NT2/D1 (cell line): Measurements from ENCODE around the gene BCLAF1.
"Not testable (repeated sequence)": the region's sequence is repeated elsewhere in the genome, so short reads cannot be mapped to it uniquely, and the experiment has no call there.

ENCODE experiments used
- DNase-seq: peaks from one replicate; pipeline ENCODE4 v3.0.0-alpha.2; 2011; ENCODE audit warnings: low read depth, low spot score
- H3K27me3 ChIP-seq: 2 replicates; pipeline ENCODE4 v1.6.0; 2011; ENCODE audit warnings: mild to moderate bottlenecking; ENCODE audit not compliant: insufficient read length, insufficient read depth
- H3K36me3 ChIP-seq: 2 replicates; pipeline ENCODE4 v1.6.1; 2011; ENCODE audit warnings: mild to moderate bottlenecking, low read length, mixed read lengths; ENCODE audit not compliant: insufficient read depth, insufficient read length
- H3K4me1 ChIP-seq: 2 replicates; pipeline ENCODE4 v1.5.1; 2011; ENCODE audit not compliant: insufficient read depth, insufficient read length
- H3K4me3 ChIP-seq: 2 replicates; pipeline ENCODE4 v1.5.1; 2011; ENCODE audit warnings: low read depth; ENCODE audit not compliant: insufficient read length
- H3K9ac ChIP-seq: 2 replicates; pipeline ENCODE4 v1.6.0; 2011; ENCODE audit warnings: low read depth; ENCODE audit not compliant: insufficient read length
- H3K9me3 ChIP-seq: 2 replicates; pipeline ENCODE4 v1.5.1; 2011; ENCODE audit warnings: mild to moderate bottlenecking, low read length; ENCODE audit not compliant: insufficient read depth
- SUZ12 ChIP-seq: IDR thresholded peaks from 2 replicates; pipeline ENCODE4 v1.6.1; 2011; ENCODE audit not compliant: insufficient read length, insufficient read depth; ENCODE audit errors: extremely low read depth
- YY1 ChIP-seq: IDR thresholded peaks from 2 replicates; pipeline ENCODE4 v1.6.1; 2011; ENCODE audit not compliant: insufficient read length, insufficient read depth
- ZNF274 ChIP-seq: IDR thresholded peaks from 2 replicates; pipeline ENCODE4 v1.6.1; 2011; ENCODE audit warnings: mild to moderate bottlenecking, low read depth, low read length

BCLAF1 gene

DNA sequence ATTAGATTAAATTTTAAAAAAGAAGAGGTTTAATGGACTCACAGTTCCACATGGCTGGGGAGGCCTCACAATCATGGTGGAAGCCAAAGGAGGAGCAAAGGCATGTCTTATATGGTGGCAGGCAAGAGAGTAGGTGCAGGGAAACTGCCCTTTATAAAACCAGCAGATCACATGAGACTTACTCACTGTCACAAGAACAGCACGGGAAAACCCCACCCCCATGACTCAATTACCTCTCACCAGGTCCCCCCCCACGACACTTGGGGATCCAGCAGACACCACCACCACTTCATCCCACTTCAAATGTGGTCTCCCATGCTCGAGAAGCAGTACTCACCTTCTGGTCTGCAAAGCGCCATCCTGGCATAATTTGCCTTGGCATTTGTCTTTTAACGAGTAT lies 64.2 kb downstream of the BCLAF1 start:
- Histone ChIP-seq H3K4me3 (no peak overlapping the region), H3K36me3 (peaks cover 2% of the 10 kb centered on the region), H3K27me3 (no peaks in the 10 kb centered on the region), H3K4me1 (no peaks in the 10 kb centered on the region), H3K9ac (no peak overlapping the region), H3K9me3 (no peaks in the 10 kb centered on the region)
- DNase-seq: no peak
- TF ChIP-seq ZNF274 (no peak), YY1 (no peak), SUZ12 (no peak)

DNA sequence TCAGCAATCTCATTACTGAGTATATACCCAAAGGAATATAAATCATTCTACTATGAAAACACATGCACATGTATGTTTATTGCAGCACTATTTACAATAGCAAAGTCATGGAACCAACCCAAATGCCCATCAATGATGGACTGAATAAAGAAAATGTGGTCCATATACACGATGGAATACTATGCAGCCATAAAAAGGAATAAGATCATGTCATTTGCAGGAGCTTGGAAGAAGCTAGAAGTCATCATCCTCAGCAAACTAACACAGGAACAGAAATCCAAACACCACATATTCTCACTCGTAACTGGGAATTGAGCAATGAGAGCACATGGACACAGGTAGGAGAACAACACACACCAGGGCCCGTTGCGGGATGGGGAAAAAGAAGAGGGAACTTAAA lies 64.7 kb downstream of the BCLAF1 start:
- H3K27me3 ChIP-seq, H3K4me3 ChIP-seq, DNase-seq, H3K36me3 ChIP-seq, H3K9me3 ChIP-seq, H3K9ac ChIP-seq, H3K4me1 ChIP-seq: not testable (repeated sequence)

DNA sequence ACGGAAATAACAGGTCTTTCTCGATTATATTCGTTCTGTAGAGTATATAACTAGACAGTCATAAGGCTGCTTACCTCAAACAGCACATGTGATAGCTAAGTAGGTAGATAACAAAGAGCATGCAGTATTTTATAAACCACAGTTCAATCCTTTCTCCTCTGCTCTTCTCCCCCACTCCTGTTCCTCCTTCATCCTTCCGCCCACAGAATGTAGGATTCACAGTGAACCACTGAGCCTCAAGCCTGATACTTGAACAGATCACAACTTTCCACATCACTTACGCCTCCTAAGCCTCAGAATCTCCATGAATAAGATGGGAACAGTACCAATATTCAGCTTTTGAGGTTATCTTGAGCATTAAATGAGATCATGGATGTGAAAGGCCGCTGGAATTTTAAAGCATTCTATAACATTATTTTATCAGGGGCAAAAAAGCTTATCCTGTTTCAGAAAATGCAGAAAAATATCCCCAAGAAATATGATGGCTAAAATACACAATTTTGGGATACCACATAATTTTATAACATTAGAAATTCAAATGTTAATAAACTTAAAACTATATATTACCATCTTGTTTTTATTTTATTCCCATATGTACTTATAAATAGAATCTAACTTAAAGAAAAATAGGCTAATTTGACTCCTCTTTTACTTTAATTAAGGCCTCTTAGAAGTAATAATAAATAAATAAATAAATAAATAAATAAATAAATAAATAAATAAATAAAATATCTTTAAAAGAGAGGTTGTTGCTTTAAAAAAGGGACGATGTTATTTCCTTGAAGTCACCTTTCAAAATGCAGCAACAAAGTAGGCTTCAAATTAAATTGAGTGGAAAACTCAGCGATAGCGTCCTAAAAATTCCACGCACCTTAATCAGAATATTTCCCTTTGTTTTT lies 72.9 kb downstream of the BCLAF1 start:
- H3K4me3 ChIP-seq: no peak overlapping the region
- no peaks in the 10 kb centered on the region for H3K36me3 ChIP-seq
- TF ChIP-seq ZNF274: no peak
- no peak for TF ChIP-seq SUZ12
- TF ChIP-seq YY1: no peak
- no peak for DNase-seq
- no peaks in the 10 kb centered on the region for H3K27me3 ChIP-seq
- no peaks in the 10 kb centered on the region for H3K4me1 ChIP-seq
- H3K9ac ChIP-seq: no peak overlapping the region
- H3K9me3 ChIP-seq: no peaks in the 10 kb centered on the region

DNA sequence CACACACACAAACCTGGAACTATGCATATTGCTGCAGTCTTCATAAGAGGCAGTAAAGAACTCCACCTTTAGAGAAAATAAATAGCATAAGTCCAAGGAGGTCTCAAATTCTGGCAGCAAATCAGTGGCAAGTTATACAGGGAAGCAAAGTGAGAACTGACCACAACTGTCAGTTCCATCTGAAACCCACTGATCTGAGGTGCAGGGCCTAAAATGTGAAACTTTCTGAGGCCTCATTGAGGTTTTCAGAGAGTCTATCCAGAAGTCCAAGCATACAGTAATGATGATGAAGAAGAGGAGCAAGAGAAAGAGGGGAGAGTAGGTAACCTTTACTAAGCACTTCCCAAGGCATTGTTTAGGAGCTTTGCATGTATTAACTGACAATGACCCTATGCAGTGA lies 75.8 kb downstream of the BCLAF1 start:
- H3K9ac ChIP-seq: no peak overlapping the region
- no peak for DNase-seq
- H3K4me1 ChIP-seq: no peaks in the 10 kb centered on the region
- H3K27me3 ChIP-seq: no peaks in the 10 kb centered on the region
- no peak overlapping the region for H3K4me3 ChIP-seq
- no peaks in the 10 kb centered on the region for H3K36me3 ChIP-seq
- no peak for TF ChIP-seq YY1
- TF ChIP-seq ZNF274: no peak
- no peak for TF ChIP-seq SUZ12
- H3K9me3 ChIP-seq: no peaks in the 10 kb centered on the region

DNA sequence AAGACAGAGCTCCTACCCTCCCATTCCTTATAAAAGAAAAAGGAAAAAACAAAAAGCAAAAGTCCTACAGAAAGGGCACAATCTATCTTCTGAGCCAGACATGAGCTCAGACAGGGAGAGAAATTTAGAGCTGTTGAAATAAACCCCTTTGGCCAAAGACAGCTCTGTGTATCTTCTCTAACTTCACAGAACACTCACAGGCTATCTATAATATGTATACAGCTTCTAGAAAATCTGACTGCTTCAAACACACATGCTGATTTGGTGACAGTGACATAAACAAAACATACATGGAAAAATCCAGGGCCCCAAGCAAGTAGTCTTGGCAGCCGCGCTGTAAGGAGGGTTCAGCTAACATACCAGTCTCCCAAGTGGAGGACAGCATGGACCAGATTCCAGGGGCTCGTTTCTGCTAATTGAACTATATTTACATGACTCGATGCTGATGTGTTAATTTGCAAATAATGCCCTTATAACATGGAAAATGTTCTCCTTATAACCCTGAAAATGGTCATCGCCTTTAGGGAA lies 76.6 kb downstream of the BCLAF1 start:
- no peaks in the 10 kb centered on the region for H3K36me3 ChIP-seq
- no peaks in the 10 kb centered on the region for H3K4me1 ChIP-seq
- DNase-seq: no peak
- H3K9ac ChIP-seq: no peak overlapping the region
- H3K4me3 ChIP-seq: no peak overlapping the region
- H3K27me3 ChIP-seq: no peaks in the 10 kb centered on the region
- H3K9me3 ChIP-seq: no peaks in the 10 kb centered on the region
- TF ChIP-seq YY1: no peak
- TF ChIP-seq ZNF274: no peak
- TF ChIP-seq SUZ12: no peak

DNA sequence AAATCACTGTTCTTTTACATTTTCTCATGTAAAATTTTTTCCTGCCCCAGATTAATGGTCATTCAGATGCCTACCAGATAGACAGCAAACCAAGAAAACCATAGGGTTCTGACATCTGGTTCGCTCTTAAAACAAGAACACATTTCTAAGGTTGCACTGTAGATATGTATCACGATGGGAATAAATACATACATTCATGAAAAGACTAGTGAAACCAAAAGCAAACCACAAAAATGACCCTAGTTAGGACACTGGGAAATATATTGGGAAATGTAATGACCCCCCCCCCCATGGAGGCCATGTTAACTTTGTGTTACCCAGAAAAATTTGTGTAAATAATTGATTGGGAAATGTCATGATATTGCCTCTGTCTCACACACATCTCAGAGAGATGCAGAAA lies 77.0 kb downstream of the BCLAF1 start:
- no peaks in the 10 kb centered on the region for H3K36me3 ChIP-seq
- TF ChIP-seq ZNF274 (no peak), SUZ12 (no peak), YY1 (no peak)
- DNase-seq: no peak
- no peak overlapping the region for H3K9ac ChIP-seq
- H3K4me1 ChIP-seq: no peaks in the 10 kb centered on the region
- no peaks in the 10 kb centered on the region for H3K27me3 ChIP-seq
- H3K9me3 ChIP-seq: no peaks in the 10 kb centered on the region; the same call in 1 of the 2 replicates
- H3K4me3 ChIP-seq: no peak overlapping the region

DNA sequence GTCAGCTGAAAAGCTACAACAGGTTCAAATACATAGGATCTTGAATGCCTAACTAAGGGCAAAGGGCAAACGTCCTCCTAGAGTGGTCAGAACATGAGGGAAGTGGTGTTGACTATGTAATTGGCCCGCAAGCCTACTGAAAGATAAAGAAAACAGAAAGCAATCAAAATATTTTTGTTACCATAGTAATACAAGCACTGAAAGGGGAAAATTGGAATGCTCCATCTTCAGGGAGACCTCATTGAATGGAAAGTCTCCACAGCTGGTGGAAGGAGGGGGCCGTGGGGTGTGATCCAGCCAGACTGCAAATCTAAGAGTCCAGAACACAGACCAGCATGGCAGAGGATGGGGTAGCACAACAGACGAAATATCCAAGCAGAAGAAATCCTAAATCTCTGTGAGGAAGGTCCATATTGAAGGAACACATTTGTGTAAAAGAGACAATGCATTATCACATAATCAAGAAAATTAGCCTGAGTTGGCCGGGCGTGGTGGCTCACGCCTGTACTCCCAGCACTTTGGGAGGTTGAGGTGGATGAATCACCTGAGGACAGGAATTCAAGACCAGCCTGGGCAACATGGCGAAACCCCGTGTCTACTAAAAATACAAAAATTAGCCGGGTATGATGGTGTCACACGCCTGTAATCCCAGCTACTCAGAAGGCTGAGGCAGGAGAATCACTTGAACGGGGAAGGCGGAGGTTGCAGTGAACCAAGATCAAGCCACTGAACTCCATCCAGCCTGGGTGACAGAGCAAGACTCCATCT lies 79.1 kb downstream of the BCLAF1 start:
- H3K27me3 ChIP-seq: no peaks in the 10 kb centered on the region
- TF ChIP-seq ZNF274 (no peak), YY1 (no peak), SUZ12 (no peak)
- no peaks in the 10 kb centered on the region; the same call in 1 of the 2 replicates for H3K9me3 ChIP-seq
- no peaks in the 10 kb centered on the region for H3K4me1 ChIP-seq
- H3K36me3 ChIP-seq: no peaks in the 10 kb centered on the region
- no peak overlapping the region for H3K9ac ChIP-seq
- no peak overlapping the region for H3K4me3 ChIP-seq
- DNase-seq: no peak
